GM08714 (cell line): Measurements from ENCODE around the gene RRH.
"Not testable (repeated sequence)": the region's sequence is repeated elsewhere in the genome, so short reads cannot be mapped to it uniquely, and the experiment has no call there.

Experiments used
- H3K4me3 ChIP-seq: fragments of 200-500 bp; sonication (Bioruptor generic); 2 replicates; pipeline ENCODE4 v1.5.1; 2014; ENCODE audit warnings: mild to moderate bottlenecking, low read length, inconsistent platforms
- ZNF274 ChIP-seq: IDR thresholded peaks from 2 replicates; pipeline ENCODE4 v1.6.1; 2012; ENCODE audit warnings: mild to moderate bottlenecking, low read depth, low read length

The RRH gene

GRCh38 chr4:109827672-109828071 is at the start of gene RRH:
Gene RRH (plus strand): TSS chr4:109827972. CDS start chr4:109828028, 56 bp downstream.
- no peak within 1 kb of the TSS for H3K4me3 ChIP-seq
- no peak for TF ChIP-seq ZNF274

GRCh38 chr4:109782092-109782491 is 45.7 kb upstream of the RRH start:
- H3K4me3 ChIP-seq, result not testable (repeated sequence)

GRCh38 chr4:109786846-109787245 is 40.9 kb upstream of the RRH start:
- no peak for TF ChIP-seq ZNF274
- H3K4me3 ChIP-seq, result no peak overlapping the region

GRCh38 chr4:109787807-109788206 is 40.0 kb upstream of the RRH start:
- H3K4me3 ChIP-seq, result no peak overlapping the region
- no peak for TF ChIP-seq ZNF274

- no peak overlapping the region for H3K4me3 ChIP-seq
- TF ChIP-seq ZNF274, result no peak
Measured at GRCh38 chr4:109795059-109795458, 32.7 kb upstream of the RRH start.

- no peak for TF ChIP-seq ZNF274
- H3K4me3 ChIP-seq, result no peak overlapping the region
Measured at GRCh38 chr4:109798866-109799265, 28.9 kb upstream of the RRH start.

GRCh38 chr4:109801099-109801789 is 26.5 kb upstream of the RRH start:
- no peak overlapping the region for H3K4me3 ChIP-seq
- TF ChIP-seq ZNF274, result no peak

GRCh38 chr4:109801895-109802319 is 25.9 kb upstream of the RRH start, which contains the start of gene CFI:
Gene CFI (minus strand): TSS chr4:109801999. CDS start chr4:109801971, 28 bp downstream.
- TF ChIP-seq ZNF274, result no peak
- no peak within 1 kb of the TSS for H3K4me3 ChIP-seq

- no peak for TF ChIP-seq ZNF274
- H3K4me3 ChIP-seq, result no peak overlapping the region
Measured at GRCh38 chr4:109803924-109804571, 23.7 kb upstream of the RRH start.

- no peak for TF ChIP-seq ZNF274
- no peak overlapping the region for H3K4me3 ChIP-seq
Measured at GRCh38 chr4:109809655-109810054, 18.1 kb upstream of the RRH start.

GRCh38 chr4:109810552-109811387 is 17.0 kb upstream of the RRH start:
- no peak for TF ChIP-seq ZNF274
- no peak overlapping the region for H3K4me3 ChIP-seq

- TF ChIP-seq ZNF274, result no peak
- no peak overlapping the region for H3K4me3 ChIP-seq
Measured at GRCh38 chr4:109811707-109812106, 16.1 kb upstream of the RRH start.

GRCh38 chr4:109815151-109816081 is 12.4 kb upstream of the RRH start, which contains the start of gene GAR1:
Gene GAR1 (plus strand): TSS chr4:109815762. CDS start chr4:109816165, 403 bp downstream.
- TF ChIP-seq ZNF274, result no peak
- H3K4me3 ChIP-seq, result peak within 1 kb of the TSS; percentile 84

GRCh38 chr4:109816082-109816442 is 11.7 kb upstream of the RRH start:
- peak overlapping the region; percentile 84 for H3K4me3 ChIP-seq
- no peak for TF ChIP-seq ZNF274
